Inflammatory macrophage (primary cell): ENCODE results near the gene C17orf100.

Experiments used
- DNase-seq, 2 donors: peaks; one replicate each; pipeline ENCODE4 v3.0.0-alpha.2; 2020 to 2022
- total RNA-seq, 18 experiments: gene quantifications; one replicate each; lab custom pipeline; 2026; ENCODE audit warnings: mixed read lengths in 6 of 18, inconsistent platforms in 2 of 18; lab: John Stamatoyannopoulos, UW

Gene C17orf100
- total RNA-seq, result 0.06 to 0.97 (median 0.44) reads per million in 18 experiments

DNA sequence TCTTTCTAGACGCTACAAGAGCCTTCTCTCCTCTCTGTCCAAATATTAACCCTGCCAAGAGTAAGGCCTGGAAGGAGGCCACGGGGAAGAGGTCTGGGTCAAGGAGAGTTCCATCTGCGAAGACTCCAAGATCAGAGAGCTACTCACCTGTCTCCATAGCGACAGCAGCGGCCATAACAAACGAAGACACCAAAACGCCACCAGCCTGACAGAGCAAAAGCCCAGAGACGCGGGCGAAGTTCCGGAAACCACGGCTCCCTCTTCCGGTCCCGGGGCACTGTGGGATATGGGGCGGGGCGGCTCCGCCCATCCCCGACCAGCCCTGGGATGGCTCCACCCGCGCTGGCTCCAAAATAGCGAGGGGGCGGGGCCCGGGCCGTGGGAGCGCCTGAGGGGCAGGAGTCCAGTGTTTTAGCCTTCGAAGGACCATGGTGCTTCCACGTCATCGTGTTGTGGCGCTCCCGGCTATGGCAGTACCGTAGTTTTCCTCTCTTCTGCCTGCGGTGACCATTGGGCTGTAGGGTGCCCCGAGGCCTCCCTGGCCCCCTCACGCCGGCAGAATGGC lies at the start of gene C17orf100, which contains the start of gene MED31:
Gene C17orf100, plus strand, starts transcription at position 409 of the 565 bp plus-strand sequence. Its CDS starts 152 bp downstream, at position 561.
Gene MED31, minus strand, starts transcription at position 252 of the 565 bp plus-strand sequence. Its CDS starts 77 bp downstream, at position 175.
- peak; percentile 97 to 98 for DNase-seq

GRCh38 chr17:6602141-6602540 lies 49.4 kb upstream of the C17orf100 start:
- DNase-seq, result no peak

GRCh38 chr17:6603744-6604325 lies 47.7 kb upstream of the C17orf100 start:
- no peak for DNase-seq

DNA sequence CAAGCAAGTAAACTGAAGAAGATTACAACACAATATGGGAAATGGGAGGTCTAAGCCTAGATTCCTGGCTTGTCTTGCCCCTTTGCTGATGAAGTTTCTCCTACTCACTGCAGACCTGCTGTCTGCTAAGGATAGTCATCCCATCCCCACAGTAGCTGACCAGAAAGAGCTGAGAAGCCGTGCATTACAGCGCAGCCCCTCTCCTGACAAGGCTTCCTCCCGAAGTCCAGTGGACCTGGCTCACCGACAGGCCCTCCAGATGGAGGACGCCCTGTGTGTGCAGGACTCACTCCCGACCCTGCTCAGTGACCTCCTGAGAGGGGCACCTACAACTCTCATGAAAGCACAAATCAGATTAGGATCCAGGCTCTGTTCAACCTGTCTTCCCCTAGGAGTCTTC lies 46.4 kb upstream of the C17orf100 start:
- no peak for DNase-seq

- DNase-seq, result no peak
These were observed 43.2 kb upstream of the C17orf100 start for GRCh38 chr17:6608321-6608720.

GRCh38 chr17:6610011-6610410 lies 41.6 kb upstream of the C17orf100 start:
- DNase-seq, result no peak

- no peak for DNase-seq
These were observed 40.3 kb upstream of the C17orf100 start for GRCh38 chr17:6611231-6611630.

DNA sequence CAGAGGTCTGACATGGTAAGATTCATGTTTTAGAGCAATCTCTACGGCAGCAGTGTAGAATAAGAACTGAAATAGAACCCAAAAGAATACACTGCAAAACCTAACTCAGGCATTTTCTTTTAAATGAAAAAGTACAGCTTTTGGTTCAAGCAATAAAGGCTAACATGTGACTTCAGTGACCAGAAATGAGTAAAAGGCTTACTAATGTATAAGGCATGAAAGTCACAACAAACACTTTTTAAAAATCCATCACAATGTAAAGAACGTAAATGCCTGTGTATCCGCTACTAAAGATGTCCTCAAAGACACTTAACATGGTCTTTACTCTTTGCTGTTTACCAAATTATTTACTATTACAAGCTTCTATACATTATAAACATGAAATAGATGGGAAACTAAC lies 27.6 kb upstream of the C17orf100 start:
- DNase-seq, result no peak

DNA sequence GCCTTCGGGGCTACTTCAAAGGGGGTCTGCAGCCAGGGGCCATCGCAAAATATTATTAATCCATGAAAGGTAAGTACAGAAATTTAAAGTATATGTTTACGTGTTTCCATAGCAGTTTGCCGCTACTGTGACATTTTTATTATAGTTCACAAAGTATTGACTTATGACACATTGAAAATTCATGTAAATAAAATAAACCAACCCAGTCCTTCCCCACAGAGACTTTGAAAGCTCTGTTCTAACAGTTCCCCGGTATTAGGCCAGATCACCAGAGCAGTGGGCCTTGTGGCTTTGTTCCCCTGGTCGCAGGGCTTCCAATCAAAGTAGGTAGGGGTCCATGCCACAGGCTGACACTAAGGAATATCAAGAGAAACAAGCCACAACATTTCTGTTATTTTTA lies 24.9 kb upstream of the C17orf100 start:
- DNase-seq, result no peak

- DNase-seq, result no peak
These were observed 24.5 kb upstream of the C17orf100 start for GRCh38 chr17:6627019-6627418.

- no peak for DNase-seq
These were observed 21.2 kb upstream of the C17orf100 start for GRCh38 chr17:6630390-6630789.

- DNase-seq, result no peak
These were observed 19.0 kb upstream of the C17orf100 start for GRCh38 chr17:6632530-6632929.

GRCh38 chr17:6633263-6633662 lies 18.3 kb upstream of the C17orf100 start:
- DNase-seq, result no peak

DNA sequence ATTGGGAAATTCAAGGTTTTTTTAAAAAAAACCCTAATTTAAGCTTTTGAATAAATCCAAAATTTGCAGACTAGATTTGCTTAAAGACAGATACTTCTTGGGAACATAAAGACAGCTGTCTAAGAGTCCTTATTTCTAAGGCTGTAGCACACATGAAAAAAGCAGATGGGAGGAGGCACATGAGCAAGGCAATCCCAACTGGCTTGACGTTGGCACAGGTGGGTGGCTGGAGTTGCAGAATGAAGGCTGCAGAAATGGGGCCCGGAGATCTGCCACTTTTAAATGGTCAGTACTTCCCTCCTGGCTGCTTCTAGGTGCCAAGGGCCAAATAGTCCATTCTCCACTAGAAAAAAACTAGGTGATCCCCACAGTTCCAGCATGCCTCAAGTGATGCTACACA lies 15.5 kb upstream of the C17orf100 start:
- DNase-seq, result no peak

DNA sequence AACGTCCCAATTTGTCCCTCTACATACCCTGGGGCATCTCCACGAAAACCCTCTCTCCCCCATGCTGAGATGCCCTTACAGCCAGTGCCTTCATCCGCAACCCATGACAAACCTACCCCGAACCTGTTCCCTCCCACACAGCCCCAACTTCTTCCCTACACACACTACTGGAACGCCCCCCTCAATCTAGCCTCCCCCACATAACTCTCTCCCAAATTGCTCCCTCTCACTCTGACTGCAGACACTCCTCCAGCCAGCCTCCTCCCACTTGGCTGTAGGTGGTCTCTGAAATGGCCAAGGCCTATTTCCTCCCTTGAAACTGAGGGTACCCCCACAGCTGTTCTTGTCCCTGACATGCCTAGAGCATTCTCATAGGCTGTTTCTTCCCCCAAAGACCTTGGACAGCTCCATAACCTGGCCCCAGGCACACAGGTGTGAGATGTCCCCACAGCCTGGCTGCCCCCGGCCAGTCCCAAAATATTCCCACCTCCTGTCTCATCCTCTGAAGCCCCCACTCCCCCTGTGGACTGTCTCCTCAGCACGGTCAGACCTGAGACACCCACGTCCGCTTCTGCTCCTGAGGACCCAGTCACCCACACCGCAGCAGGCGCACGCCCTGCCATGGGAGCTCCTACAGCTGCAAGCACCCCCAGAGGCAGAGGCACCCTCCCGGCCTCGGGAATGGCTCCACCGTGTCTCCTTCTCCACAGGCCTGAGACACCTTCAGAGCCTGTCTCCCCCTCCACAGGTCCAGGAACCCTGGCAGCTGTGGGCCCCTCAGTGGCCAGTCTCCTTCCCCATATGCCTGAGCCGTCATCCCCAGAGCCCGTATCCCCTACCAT lies 14.7 kb upstream of the C17orf100 start:
- DNase-seq, result no peak

- no peak for DNase-seq
These were observed 14.1 kb upstream of the C17orf100 start for GRCh38 chr17:6637458-6637840.

GRCh38 chr17:6638046-6638908 lies 13.3 kb upstream of the C17orf100 start:
- DNase-seq, result no peak

DNA sequence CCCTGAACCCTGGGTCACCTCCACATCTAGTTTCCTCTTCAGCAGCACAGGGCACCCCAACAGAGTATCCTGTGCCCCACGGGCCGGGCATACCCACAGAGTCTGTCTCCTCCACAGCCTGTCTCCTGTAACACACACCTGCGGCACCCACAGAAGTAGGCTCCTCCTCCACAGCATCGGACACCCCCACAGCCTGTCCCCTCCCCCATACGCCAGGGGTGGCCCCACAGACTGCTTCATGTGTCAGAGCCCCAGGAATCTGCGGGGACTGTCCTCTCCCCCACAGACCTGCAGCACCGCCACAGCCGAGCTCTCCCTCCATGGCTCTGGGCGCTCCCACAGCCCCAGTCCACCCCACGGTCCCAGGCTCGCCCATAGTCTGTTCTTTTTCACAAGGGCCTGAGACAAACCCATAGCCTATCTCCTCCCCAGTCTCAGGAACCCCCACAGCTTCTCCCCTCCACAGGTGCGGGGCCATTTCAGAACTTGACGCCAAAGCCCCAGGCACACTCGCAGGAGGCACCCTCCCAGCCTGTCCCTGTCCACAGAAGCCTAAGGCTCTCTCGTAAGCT lies 12.5 kb upstream of the C17orf100 start:
- DNase-seq, result no peak

GRCh38 chr17:6639586-6640535 lies 11.7 kb upstream of the C17orf100 start:
- peak; percentile 33 to 56 for DNase-seq

DNA sequence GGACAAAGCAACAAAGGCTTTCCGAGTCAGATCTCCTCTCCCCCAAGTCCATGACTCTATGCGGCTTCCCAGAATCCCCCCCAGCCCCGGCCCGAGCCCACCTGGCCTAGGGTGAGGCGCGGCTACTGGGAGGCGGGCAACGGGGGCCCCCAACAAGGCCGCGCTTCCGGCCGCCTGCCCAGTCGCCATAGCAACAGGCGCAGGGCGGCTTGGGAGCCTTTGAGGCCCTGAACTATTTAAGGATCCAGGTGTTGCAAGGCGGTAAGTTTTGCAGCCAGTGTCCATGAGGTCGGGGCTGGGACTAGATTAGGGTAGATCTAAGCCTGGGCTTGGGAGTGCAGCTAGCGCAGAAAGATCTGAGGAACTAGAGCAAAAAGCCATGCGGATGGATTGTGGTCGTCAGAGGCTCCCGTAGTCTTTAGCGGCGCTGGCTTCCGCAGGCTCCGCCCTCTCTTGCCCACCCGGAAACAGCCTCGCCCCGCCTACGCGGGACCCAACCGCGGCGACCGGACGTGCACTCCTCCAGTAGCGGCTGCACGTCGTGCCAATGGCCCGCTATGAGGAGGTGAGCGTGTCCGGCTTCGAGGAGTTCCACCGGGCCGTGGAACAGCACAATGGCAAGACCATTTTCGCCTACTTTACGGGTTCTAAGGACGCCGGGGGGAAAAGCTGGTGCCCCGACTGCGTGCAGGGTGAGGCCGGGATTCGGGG lies 10.9 kb upstream of the C17orf100 start, which contains the start of the genes KIAA0753 and TXNDC17:
Gene KIAA0753, minus strand, starts transcription at position 176 of the 711 bp plus-strand sequence. CDS start 5,608 bp downstream, outside the sequence.
Gene TXNDC17, plus strand, starts transcription at position 525 of the 711 bp plus-strand sequence. Its CDS starts 23 bp downstream, at position 548.
- peak; percentile 93 to 96 for DNase-seq
